GM18909 (cell line): ENCODE data around the gene TPCN2.

ENCODE experiments used
- ATAC-seq: cut with Tn5 transposase; IDR thresholded peaks from one replicate; pipeline ENCODE4 v1.9.1; 2021; ENCODE audit warnings: mild to moderate bottlenecking; ENCODE audit not compliant: unreplicated experiment, poor library complexity

TPCN2 gene

DNA sequence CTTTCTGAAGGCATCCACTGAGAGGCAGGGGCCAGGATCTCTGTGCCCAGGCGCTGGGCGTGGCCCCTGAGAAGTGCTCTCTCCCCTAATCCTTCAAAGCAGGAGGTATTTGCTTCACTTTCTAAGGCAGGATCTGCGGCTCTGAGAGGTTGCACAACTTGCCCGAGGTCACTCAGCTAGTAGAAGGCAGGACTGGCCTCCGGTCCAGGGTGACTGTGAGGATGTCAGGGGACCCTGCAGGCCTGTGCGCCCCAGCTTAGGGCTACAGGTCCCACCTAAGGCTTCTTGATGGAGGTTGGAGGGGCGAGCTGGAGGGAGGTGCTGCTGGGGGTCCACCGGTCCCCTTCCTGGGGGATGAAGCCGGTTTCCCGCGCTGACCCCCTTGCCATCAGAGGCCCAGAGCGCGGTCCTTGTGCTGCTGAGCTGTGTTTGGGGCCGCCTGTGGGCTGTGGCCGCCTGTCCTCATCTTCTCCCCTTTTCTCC, 108.0 kb downstream of the TPCN2 start:
- no peak for ATAC-seq

DNA sequence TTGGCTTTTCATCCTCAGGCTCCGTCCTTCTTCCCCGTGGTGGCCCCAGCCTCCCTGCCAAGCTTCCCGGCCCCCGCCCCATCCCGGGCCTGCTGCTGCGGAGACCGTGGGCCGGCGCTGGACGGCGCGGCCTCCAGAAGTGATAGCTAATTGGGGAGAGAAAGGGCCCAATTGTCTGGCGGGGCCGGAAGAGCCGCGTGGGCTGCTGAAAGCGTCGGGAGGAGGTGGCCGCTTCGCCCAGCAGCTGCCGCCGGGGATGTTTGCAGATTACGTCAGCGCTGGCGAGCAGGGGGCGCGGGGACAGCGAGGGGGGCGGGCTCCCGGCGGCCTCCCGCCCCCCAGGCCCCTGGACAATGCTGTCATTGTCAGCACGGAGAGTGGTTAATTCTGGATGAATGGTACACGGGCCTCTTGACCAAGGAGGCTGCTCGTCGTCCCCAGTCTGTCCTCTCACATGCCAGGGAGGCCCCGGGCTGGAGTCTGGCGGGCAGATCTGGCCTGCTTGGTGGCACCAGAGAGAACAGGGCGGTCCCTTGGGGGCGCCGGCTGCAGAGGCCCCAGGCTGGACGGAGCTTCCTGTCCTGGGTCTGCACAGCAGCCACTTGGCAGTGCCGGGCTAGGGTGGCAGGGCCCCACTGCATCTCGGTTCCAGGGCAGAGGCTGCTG, 108.6 kb downstream of the TPCN2 start:
- no peak for ATAC-seq

DNA sequence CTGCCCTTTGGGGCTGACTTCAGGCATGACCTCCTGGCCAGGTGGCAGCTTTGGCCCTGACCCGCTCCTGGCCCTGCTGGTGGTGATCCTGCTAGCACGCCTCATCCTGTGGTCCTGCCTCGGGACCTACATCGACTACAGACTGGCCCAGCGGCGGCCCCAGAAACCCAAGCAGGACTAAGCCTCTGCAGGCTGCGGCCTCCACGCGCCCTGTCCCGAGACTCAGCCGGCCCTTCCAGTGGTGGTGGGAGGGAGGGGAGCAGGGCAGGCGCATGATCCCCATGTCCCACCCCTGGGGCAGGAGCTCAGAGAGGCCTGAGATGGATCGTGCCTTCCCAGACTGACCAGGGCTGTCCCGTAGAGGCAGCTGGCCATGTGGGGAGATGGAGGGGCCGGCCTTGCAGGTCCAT, 109.1 kb downstream of the TPCN2 start:
- no peak for ATAC-seq

DNA sequence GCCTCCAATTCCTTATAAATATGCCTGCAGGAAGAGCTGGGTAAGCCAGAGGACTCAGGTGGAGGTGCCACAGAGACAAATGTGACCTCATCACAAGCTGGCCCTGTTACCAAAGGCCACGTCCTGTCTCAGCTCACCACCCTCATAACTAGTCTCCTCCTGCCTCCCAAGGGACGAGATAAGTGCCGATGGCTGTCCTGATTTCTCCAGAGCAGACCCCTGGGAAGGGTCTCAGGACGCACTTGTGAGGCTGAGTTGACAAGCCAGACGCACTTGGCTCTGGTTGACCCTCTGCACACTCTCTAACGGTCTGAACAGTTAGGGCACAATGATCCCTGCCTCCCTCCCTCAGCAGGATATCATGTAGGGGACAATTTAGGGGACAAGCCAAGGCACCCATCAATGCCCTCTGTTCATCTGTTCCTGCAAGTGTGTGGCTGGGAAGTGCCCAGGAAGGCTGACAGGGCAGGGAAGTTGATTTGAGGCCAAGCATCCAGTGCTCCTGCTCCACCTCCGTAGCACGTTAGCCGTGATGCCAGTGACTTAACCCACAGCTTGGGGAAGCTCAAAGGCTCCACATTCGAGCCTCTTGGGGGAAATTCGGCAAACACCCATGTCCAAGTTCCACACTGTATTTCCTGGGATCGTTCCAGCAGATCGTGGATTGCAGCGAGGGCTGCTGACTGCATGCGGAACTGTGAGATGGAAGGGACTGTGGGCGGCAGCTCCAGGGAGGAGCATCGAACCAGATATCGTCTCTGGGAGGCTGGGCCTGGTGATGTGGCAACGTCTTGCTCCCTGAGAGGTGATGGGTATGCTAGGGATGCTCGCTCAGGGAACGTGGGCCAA, 109.8 kb downstream of the TPCN2 start:
- no peak for ATAC-seq

DNA sequence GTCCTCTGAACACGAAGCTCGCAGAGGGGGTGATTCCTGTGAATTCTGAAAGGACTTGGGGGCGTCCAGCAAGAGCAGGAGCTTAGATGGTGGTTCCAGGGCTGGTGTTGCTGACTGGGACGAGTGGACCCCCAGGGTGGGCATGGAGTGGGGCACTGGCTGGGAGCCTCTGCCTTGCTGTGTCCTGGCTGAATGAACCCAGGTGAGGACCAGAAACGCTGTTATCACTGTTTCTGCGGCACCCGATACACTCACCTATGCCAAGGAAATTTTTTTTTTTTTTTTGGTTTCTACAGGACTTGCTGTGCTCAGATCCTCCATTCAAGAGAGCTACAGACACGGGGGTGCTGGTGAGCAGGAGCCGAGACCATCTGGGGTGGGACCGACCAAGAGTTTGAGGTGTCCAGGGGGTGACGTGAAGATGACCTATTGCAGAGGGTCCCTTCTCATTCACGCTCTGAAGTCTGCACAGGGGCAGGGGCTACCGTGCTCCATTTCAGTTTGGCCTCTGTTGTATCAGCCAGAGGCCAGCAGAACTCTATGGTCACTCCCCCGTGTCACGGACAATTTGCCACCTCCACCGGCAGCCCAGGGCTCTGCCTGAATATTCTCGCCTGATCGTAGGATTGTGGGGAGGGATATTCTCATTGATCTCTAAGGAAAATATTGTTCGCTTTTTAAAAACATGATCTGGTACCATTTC, 110.6 kb downstream of the TPCN2 start:
- ATAC-seq = no peak

DNA sequence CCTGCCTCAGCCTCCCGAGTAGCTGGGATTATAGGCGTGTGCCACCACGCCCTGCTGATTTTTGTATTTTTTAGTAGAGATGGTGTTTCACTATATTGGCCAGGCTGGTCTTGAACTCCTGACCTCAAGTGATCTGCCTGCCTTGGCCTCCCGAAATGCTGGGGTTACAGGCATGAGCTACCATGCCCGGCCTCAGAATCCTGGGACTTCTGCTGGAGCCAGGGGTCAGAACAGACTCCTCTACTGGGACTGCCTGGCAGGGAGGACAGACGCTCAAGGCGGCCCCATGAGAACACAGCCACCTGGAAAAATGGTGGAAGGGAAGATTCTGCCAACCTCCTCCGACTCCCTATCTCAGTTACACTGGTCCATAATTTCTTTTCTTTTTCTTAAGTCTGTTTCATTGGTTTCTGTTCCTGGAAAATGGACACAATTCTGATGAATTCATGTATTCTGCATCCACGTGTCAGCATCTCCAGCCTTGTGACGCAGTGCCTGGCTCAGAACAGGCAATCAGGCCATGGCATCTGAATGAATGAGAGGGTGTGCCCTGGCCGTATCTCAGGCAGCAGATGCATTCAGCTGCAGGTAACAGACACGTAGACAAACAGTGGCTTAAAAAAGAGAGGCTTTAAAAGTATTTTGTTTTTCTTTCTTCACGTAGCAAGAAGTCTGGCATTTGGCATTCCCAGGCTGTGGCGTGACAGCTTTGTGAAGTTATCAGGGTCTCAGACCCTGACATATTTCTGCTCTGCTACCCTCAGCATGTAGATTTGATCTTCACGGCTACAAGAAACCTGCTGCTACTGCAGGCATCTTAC, 111.8 kb downstream of the TPCN2 start:
- ATAC-seq = no peak

DNA sequence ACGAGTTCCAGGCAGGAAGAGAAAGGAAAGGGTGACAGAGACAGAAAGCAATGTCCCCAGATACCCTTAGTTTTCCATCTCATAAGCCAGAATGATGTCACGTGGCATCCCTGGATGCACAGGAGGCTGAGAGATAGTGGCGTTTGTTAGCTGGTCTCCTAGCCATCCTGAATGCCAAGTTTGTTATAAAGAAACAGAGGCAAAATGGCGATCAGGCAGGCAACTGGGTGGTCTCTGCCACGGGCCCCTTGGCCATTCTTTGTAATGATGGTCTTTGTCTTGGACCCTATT, 112.3 kb downstream of the TPCN2 start:
- no peak for ATAC-seq

DNA sequence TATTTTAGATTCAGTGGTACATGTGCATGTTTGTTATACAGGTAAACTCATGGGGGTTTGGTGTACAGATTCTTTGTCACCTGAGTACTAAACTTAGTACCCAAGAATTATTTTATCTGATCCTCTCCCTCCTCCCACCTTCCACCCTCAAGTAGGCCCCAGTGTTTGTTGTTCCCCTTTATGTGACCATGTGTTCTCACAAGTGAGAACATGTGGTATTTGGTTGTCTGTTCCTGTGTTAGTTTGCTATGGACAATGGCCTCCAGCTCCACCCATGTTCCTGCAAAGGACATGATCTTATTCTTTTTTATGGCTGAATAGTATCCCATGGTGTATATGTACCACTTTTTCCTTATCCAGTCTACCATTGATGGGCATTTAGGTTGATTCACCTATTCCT, 113.8 kb downstream of the TPCN2 start:
- ATAC-seq = no peak

DNA sequence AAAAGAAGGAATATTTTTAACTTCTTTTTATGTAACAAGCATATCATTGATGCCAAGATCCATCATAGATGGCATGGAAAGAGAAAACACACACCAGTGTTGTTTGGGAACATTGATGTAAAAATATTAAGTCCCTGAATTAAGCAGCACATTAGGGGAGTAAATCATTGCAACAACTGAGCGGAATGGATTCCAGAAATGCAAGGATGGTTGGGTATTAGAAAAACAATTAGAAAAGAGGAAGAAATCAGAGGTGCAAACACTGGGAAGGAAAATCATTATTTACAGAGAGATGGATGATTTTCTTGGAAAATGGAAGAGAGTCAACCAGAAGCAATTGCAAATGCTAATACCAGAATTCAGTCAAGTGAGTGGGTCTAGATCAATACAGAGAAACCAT, 115.1 kb downstream of the TPCN2 start:
- no peak for ATAC-seq

DNA sequence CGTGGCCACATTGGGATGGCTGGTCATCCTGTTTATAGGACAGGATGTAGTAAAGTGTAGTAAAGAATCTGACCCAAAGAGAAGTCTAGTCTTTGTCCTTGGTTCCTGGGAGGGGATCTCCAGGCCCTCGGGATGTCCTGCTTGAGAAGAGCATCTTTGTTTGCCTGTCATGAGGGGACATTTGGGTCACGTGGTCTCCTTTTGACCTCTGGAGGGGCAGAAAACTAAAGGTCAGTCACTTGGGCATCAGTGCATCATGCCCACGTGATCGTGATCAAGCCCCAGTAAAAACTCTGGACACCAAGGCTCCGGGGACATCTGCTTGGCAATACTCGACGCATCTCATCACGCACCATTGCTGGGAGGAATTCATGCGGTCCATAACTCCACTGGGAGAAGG, 116.1 kb downstream of the TPCN2 start:
- no peak for ATAC-seq

DNA sequence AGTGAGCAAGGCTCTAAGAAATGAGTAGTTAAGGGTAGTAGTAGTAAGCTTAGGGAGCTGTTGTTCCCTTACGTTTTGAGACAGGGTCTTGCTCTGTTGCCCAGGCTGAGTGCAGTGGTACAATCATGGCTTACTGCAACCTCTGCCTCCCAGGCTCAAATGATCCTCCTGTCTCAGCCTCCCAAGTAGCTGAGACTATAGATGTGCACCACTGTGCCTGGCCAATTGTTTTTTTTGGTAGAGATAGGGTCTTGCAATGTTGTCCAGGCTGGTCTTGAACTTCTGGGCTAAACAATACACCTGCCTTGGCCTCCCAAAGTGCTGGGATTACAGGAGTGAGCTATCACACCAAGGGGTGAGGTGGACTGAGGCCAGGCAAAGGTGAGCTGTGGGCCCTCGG, 117.0 kb downstream of the TPCN2 start:
- no peak for ATAC-seq

DNA sequence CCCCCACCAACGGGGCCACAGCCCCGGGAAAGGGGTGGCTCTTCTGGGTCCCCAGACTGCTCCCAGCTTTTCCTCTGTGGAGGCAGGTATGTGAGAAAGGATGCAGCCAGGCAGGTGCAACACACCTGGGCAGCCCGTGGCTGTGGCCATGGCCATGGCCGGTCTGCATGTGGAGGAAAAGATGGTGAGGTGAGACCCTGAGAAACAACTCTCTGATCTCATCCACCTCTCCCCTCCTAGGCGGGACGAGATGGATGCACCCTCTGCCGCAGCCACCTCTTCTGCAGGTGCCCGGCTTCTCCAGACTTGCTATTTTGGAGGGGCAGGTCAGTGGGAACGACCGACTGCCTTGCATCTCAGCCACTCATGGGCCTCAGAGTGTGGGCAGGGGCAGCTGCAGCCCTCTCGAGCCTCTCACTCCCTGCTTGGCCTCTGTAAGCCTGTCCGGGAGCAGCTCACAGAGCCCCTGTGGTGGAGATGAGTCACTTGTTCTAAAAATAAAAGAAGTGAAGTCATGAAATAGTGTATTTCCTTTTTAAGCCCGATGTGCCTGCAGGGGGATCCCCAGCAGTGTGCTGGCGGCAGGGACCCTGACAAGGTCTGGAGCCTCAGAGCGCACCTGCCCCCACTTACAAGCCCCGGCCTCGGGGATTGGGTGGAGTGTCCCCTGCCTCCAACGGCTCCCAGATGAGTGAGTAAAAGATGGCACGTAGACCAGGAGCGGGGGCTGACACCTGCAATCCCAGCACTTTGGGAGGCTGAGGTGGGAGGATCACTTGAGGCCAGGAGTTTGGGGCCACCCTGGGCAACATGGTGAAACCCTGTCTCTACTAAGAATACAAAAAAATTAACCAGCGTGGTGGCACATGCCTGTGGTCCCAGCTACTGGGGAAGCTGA, 117.7 kb downstream of the TPCN2 start:
- ATAC-seq = peak; percentile 92

DNA sequence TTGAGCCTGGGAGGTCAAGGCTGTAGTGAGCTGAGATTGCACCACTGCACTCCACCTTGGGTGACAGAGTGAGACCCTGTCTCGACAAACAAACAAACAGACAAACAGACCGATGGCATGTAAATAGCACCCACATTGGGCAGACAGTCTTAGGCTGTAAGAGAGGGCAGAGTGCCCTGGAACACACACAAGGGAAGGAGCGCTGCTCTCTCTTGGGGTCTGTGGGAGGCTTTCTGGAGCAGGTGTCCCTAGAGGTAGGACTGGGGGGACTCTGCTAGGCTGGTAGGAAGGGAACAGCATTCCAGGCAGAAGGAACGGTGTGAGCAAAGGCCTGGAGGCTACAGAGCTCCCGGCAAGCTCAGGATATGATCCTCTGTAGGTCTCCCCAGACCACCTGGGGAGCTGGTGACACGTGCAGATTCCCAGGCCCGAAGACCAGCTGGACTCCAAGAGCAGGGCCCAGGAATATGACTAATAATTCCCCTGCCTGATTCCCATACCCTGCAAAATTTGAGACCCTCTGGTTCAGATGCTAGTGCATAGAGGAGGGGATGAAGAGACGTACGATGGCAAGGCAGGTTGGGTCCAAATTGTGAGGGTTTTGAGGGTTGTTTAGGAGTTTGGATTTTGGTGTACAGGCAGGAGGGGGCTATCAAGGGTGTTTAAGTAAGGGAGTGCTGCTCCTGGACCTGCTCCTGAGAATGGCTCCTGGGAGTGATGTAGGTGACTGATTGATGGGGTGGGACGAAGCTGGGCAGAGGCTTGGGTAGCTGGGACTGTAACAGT, 118.6 kb downstream of the TPCN2 start:
- no peak for ATAC-seq

DNA sequence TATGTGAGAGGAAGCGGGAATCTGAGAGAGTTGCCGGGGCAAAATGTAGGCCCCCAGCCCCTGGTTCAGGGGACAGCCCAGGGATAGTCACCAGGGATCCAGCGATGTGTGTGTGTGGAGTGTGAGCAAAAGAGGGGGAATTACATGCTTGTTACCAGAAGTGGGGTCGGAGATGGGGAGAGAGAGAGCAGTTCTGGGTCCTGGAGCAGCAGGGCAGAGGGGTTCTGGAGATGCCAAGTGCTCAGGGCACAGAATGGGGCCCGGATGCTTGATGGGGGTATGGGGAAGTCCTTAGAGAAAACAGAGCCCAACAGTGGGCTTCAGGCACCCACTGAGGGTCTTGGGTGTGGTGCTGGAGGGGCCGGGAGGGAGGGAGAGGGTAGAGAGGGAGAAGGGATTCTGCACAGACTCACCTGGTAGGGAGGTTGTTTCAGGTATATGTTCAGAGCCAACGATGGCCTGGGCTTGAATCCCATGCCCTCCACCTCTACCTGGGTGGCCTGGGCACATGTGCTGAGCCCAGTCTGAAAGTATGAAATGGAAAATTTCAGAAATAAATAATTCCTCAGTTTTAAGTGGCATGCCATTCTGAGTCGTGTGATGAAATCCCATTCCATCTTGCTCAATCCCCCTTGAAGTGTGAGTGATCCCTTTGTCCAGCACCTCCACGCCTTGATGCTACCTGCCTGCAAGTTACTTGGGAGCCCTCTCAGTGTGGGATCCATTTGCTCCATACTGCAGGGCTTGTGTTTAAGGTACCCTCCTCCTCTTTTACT, 119.4 kb downstream of the TPCN2 start:
- no peak for ATAC-seq

DNA sequence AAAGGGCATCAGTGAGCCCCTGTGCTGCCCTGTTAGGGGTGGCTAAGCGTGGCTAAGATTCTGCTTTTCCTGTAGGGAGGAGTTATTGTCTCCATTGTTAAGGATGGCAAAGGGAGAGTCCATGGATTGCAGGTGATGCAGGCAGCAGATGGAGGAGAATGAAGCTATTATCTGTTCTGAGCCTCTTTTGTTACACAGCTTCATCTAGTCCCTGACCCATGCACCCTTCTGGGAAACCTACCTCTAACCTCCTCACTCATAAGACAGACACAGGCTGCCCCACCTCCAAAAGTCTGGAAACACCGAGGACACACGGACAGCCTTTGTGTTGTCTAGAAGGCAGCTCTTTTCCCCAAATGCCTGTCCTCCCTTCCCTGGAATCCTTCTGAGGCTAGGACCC, 120.7 kb downstream of the TPCN2 start:
- ATAC-seq = no peak

DNA sequence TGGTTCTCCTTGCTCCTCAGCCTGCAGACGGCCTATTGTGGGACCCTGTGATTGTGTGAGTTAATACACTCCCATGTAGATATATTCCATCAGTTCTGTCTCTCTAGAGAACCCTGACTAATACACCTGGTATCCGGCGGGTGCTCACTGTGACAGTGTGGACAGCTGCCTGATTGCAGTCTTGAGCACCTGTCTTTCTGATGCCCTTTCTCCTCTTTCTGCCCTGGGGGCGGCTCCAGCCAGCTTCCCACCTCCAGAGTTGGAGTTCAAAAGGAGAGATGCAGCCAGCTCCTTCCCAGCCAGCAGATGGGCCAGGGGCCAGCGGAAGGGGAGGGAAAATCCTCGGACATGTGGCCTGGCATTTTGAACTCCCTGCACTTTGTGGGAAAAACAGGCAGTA, 122.0 kb downstream of the TPCN2 start:
- ATAC-seq = no peak

DNA sequence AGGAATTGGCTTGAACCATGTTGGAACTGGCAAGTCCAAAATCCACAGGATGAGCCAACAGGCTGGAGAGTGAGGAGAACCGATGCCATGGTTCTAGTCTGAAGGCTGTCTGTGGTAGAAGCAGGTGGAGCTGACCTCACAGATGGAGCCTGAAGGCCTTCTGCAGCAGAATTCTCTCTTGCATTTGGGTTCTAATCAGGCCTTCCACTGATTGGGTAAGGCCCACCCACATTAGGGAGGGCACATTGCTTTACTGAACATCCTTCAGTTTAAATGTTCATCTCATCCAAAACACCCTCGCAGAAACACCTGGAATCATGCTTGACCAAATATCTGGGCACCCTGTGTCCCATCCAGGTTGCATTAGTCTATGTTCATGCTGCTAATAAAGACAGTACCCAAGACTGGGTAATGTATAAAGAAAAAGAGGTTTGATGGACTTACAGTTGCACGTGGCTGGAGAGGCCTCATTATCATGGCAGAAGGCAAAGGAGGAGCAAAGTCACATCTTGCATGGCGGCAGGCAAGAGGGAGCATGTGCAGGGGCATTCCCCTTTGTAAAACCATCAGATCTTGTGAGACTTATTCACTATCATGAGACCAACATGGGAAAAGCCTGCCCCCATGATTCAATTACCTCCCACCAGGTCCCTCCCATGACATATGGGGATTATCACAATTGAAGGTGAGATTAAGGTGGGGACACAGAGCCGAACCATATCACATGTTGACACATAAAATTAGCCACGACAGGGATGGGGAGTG, 122.9 kb downstream of the TPCN2 start:
- ATAC-seq = no peak
